ENCODE data around the gene CUX1. TPM values are rescaled to one million over a fixed set of nuclear protein-coding genes. Genes with fewer than 3 reads are reported as not detected.

CUX1 gene
- total and polyA plus RNA-seq, 2 donors (not counting 1 experiment from before 2014, with no cell fraction given), result 22.7 to 38.1 TPM

- DNase-seq (ENCODE audit: low read depth in 2 of 2), result no peak
- Histone ChIP-seq H3K36me3 (ENCODE audit: control insufficient read depth, insufficient read depth, low read length) (no peaks in the 10 kb centered on the region), H3K27me3 (ENCODE audit: control insufficient read depth, insufficient read depth, low read length) (peaks cover 4% of the 10 kb centered on the region), H3K4me3 (replicated peaks in 1 of 4; ENCODE audit: control extremely low read depth in 1 of 4, insufficient read depth in 1 of 4, low read depth in 3 of 4, low read length in 4 of 4) (no peak overlapping the region), H3K4me1 (ENCODE audit: control insufficient read depth, extremely low read depth, insufficient read depth, low read length) (no peaks in the 10 kb centered on the region), H3K79me2 (ENCODE audit: control insufficient read depth, insufficient read depth, low read length) (no peaks in the 10 kb centered on the region), H3K4me2 (ENCODE audit: extremely low read depth, insufficient read depth, low read length) (no peak overlapping the region), H3K27ac (ENCODE audit: insufficient read depth, low read length) (no peak overlapping the region), H4K20me1 (ENCODE audit: control insufficient read depth, extremely low read depth, insufficient read depth, low read length) (no peaks in the 10 kb centered on the region), H2AFZ (ENCODE audit: low read length) (no peak overlapping the region), H3K9ac (ENCODE audit: insufficient read depth, low read length) (no peak overlapping the region), H3K9me3 (ENCODE audit: control insufficient read depth, insufficient read depth, low read depth, low read length) (no peaks in the 10 kb centered on the region)
- no peak for TF ChIP-seq CTCF (conservative IDR thresholded peaks at IDR 0.05 in 1 of 2, IDR thresholded peaks at IDR 0.05 in 1 of 2; ENCODE audit: low read depth in 1 of 2, low read length in 2 of 2)
- no peak for TF ChIP-seq EZH2 (IDR thresholded peaks at IDR 0.05; ENCODE audit: low read length, missing control alignments)
These were observed 465.3 kb downstream of the CUX1 start for GRCh38 chr7:102282465-102283362.

DNA sequence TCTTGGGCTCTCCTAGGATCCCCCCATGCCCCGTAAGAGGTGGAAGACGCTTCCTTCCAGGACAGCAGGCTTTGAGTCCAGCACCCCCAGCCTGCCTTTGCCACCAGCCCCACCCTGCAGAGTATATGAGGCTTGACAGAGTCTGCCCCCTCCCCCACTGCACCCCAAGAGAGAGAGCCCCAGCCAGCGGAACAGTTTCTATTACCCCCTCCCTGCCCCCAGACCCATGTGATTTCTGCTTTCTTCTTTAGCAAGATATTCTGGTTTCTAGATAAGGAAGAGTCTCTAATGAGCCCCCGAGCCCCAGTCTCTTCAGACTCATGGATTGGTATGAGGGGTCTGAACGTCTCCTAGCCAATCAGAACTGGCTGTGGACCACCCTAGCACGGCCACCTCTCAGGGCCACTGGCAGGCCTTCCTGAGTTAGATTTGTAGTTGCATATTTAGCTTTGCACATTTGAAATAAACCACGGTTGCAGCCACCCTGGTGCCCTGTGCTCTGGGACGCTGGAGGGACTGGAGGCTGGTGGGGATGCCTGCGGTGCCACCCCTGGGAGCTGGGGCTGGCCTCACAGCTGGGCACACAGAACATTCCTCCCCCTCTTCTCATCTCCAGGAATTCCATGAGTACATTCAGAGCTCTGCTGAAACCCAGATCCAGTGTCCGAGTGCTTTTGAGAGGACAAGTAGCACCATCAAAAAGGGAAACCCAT, 466.2 kb downstream of the CUX1 start:
- no peaks in the 10 kb centered on the region for H3K79me2 ChIP-seq (ENCODE audit: control insufficient read depth, insufficient read depth, low read length)
- no peak for DNase-seq (ENCODE audit: low read depth in 2 of 2)
- no peak for TF ChIP-seq CTCF (conservative IDR thresholded peaks at IDR 0.05 in 1 of 2, IDR thresholded peaks at IDR 0.05 in 1 of 2; ENCODE audit: low read depth in 1 of 2, low read length in 2 of 2)
- no peak for TF ChIP-seq EZH2 (IDR thresholded peaks at IDR 0.05; ENCODE audit: low read length, missing control alignments)
- H4K20me1 ChIP-seq (ENCODE audit: control insufficient read depth, extremely low read depth, insufficient read depth, low read length), result no peaks in the 10 kb centered on the region
- H3K9ac ChIP-seq (ENCODE audit: insufficient read depth, low read length), result no peak overlapping the region
- no peaks in the 10 kb centered on the region for H3K4me1 ChIP-seq (ENCODE audit: control insufficient read depth, extremely low read depth, insufficient read depth, low read length)
- no peaks in the 10 kb centered on the region for H3K9me3 ChIP-seq (ENCODE audit: control insufficient read depth, insufficient read depth, low read depth, low read length)
- H3K4me3 ChIP-seq (replicated peaks in 1 of 4; ENCODE audit: control extremely low read depth in 1 of 4, insufficient read depth in 1 of 4, low read depth in 3 of 4, low read length in 4 of 4), result no peak overlapping the region
- H3K36me3 ChIP-seq (ENCODE audit: control insufficient read depth, insufficient read depth, low read length), result no peaks in the 10 kb centered on the region
- H3K27me3 ChIP-seq (ENCODE audit: control insufficient read depth, insufficient read depth, low read length), result peaks cover 4% of the 10 kb centered on the region
- H3K4me2 ChIP-seq (ENCODE audit: extremely low read depth, insufficient read depth, low read length), result no peak overlapping the region
- H3K27ac ChIP-seq (ENCODE audit: insufficient read depth, low read length), result no peak overlapping the region
- no peak overlapping the region for H2AFZ ChIP-seq (ENCODE audit: low read length)

DNA sequence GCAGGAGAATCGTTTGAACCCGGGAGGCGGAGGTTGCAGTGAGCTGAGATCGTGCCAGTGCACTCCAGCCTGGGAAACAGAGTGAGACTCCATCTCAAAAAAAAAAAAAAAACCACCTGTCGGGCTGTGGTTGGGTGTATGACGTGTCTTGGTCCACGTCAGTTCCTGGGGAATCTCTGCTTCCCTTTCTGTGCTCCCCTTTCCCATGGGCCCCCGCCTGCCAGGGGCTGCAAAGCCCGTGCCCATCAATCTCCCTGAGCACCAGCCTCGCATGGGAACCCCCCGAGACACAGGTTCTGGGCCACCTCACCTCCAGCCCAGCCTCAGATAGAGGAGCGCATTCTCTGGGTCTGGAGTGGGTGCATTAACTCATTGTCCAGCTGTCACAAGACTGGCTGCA, 467.0 kb downstream of the CUX1 start:
- H3K36me3 ChIP-seq (ENCODE audit: control insufficient read depth, insufficient read depth, low read length), result no peaks in the 10 kb centered on the region
- no peaks in the 10 kb centered on the region for H3K9me3 ChIP-seq (ENCODE audit: control insufficient read depth, insufficient read depth, low read depth, low read length)
- DNase-seq (ENCODE audit: low read depth in 2 of 2), result no peak
- TF ChIP-seq CTCF (conservative IDR thresholded peaks at IDR 0.05 in 1 of 2, IDR thresholded peaks at IDR 0.05 in 1 of 2; ENCODE audit: low read depth in 1 of 2, low read length in 2 of 2), result no peak
- no peak for TF ChIP-seq EZH2 (IDR thresholded peaks at IDR 0.05; ENCODE audit: low read length, missing control alignments)
- no peaks in the 10 kb centered on the region for H3K4me1 ChIP-seq (ENCODE audit: control insufficient read depth, extremely low read depth, insufficient read depth, low read length)
- H3K4me3 ChIP-seq (replicated peaks in 1 of 4; ENCODE audit: control extremely low read depth in 1 of 4, insufficient read depth in 1 of 4, low read depth in 3 of 4, low read length in 4 of 4), result no peak overlapping the region
- peaks cover 4% of the 10 kb centered on the region for H3K27me3 ChIP-seq (ENCODE audit: control insufficient read depth, insufficient read depth, low read length)
- H2AFZ ChIP-seq (ENCODE audit: low read length), result no peak overlapping the region
- H3K4me2 ChIP-seq (ENCODE audit: extremely low read depth, insufficient read depth, low read length), result no peak overlapping the region
- H4K20me1 ChIP-seq (ENCODE audit: control insufficient read depth, extremely low read depth, insufficient read depth, low read length), result no peaks in the 10 kb centered on the region
- H3K9ac ChIP-seq (ENCODE audit: insufficient read depth, low read length), result no peak overlapping the region
- H3K79me2 ChIP-seq (ENCODE audit: control insufficient read depth, insufficient read depth, low read length), result no peaks in the 10 kb centered on the region
- no peak overlapping the region for H3K27ac ChIP-seq (ENCODE audit: insufficient read depth, low read length)

All from fibroblast of lung (primary cell).